Adrenal gland (tissue), 12 donors: ENCODE measurements around the gene SYNE4. TPM values are rescaled to one million over a fixed set of nuclear protein-coding genes. Genes with fewer than 3 reads are reported as not detected.

Source experiments
- DNase-seq, 7 donors: peaks; one replicate each; pipeline ENCODE4 v3.0.0-alpha.2; 2019 to 2020
- H3K27ac ChIP-seq, 5 donors: fragments of 200-600 bp; sonication (generic) in 4 of 5; 1 replicate in 3 of 5; 2 replicates in 2 of 5; pipeline versions ENCODE4 v1.5.1 to v1.8.0; 2016 to 2020; ENCODE audit warnings: mild to moderate bottlenecking in 1 of 5
- H3K27me3 ChIP-seq: fragments of 200-600 bp; 2 replicates; pipeline ENCODE4 v1.8.0; 2021
- H3K36me3 ChIP-seq, 2 donors: fragments of 200-600 bp; replicated peaks in 1 of 2; 1 replicate in 1 of 2; 2 replicates in 1 of 2; pipeline versions ENCODE4 v1.5.1 to v1.8.0; 2018 to 2022
- H3K4me1 ChIP-seq, 2 donors: fragments of 200-600 bp; replicated peaks in 1 of 2; 1 replicate in 1 of 2; 2 replicates in 1 of 2; pipeline versions ENCODE4 v1.5.1 to v1.8.0; 2018 to 2021
- H3K4me3 ChIP-seq, 4 donors: fragments of 200-600 bp; sonication (generic) in 3 of 4; one replicate each; pipeline ENCODE4 v1.5.1; 2016 to 2018
- H3K9me3 ChIP-seq, 3 donors: fragments of 200-600 bp; sonication (generic) in 1 of 3; replicated peaks in 1 of 3; 1 replicate in 2 of 3; 2 replicates in 1 of 3; pipeline versions ENCODE4 v1.5.1 to v1.8.0; 2016 to 2021
- CTCF ChIP-seq, 6 experiments: fragments of 450-650 bp in 4 of 6; fragments of 200-600 bp in 2 of 6; sonication (generic) in 1 of 6; IDR thresholded peaks; 1 replicate in 5 of 6; 2 replicates in 1 of 6; pipeline versions ENCODE4 v1.5.1 to v1.8.0; 2016 to 2021; ENCODE audit warnings: antibody characterized with exemption in 6 of 6, mild to moderate bottlenecking in 2 of 6, moderate library complexity in 1 of 6
- POLR2A ChIP-seq, 2 donors: fragments of 450-650 bp; IDR thresholded peaks; one replicate each; pipeline ENCODE4 v1.6.1; 2017; ENCODE audit warnings: antibody characterized with exemption in 2 of 2, mild to moderate bottlenecking in 2 of 2, moderate library complexity in 1 of 2
- WGBS, 4 donors: extraction: QIAGEN DNeasy Blood & Tissue Kit in 2 of 4; methylation state at CpG; one replicate each; pipeline versions ENCODE4 v1.1.5 to v1.1.7; 2013 to 2017; 5-methylcytosine and 5-hydroxymethylcytosine counted together
- intact Hi-C, 2 donors: fragments of 100-400 bp; cut with DNase I; formaldehyde crosslinking; loops; one replicate each; pipeline versions ENCODE4 v1.14.1 to v1.15.0; 2022 to 2023
- polyA plus RNA-seq, 3 donors: library from polyadenylated mRNA; stranded (reverse); fragments of 200-250 nt in 2 of 3; fragments of 350-450 nt in 1 of 3; fragmentation: Illumina TruSeq in 1 of 3; extraction: RNeasy Lipid Tissue Mini Kit (QIAGEN cat#74804) in 1 of 3; gene quantifications; one replicate each; pipeline ENCODE4 v1.2.3, GENCODE V29; 2013 to 2014
- total RNA-seq, 9 donors: library from RNA; depleted of rRNA in 4 of 9; stranded (reverse); fragments of >200 nt in 4 of 9; fragments of 120-200 nt in 1 of 9; fragmentation: NEBNext Ultra II Directional in 1 of 9; extraction: Animal tissue kit (Norgen Biotek cat#: 25700) in 1 of 9; gene quantifications; one replicate each; pipeline versions ENCODE4 v1.1.0 to v1.2.4, GENCODE V29; 2013 to 2023
- donor health status: healthy with polysubstance abuse.
- donor health status: Bipolar disorder and iron deficiency.
- donor health status: DM: yes; HTN: yes; CAD: no.
- donor health status: DM: no; HTN: no; CAD: no.
- donor health status: DM: no; HTN: no; CAD: no.
- donor health status: DM: yes; HTN: yes; CAD: no.

Gene SYNE4
- total and polyA plus RNA-seq, 12 donors = 0.14 to 3.0 (median 0.46) TPM; not detected in 3

GRCh38 chr19:35973487-35973886, 35.1 kb downstream of the SYNE4 start:
- Histone ChIP-seq H3K36me3 (no peaks in the 10 kb centered on the region), H3K9me3 (no peaks in the 10 kb centered on the region), H3K27me3 (no peaks in the 10 kb centered on the region), H3K4me3 (no peak overlapping the region), H3K4me1 (no peaks in the 10 kb centered on the region), H3K27ac (no peak overlapping the region)
- 34 to 46% (median 35%) methylated on average over 3 to 8 of the region's 8 CpGs for WGBS, 4 donors
- intact Hi-C loops = no loop called here
- TF ChIP-seq CTCF (IDR thresholded peaks at IDR 0.05) (no peak), POLR2A (IDR thresholded peaks at IDR 0.05) (no peak)
- DNase-seq = no peak

- no peak overlapping the region for H3K27ac ChIP-seq
- 49 to 93% (median 64%) methylated on average over 3 of the region's 3 CpGs for WGBS, 4 donors
- H3K4me1 ChIP-seq = no peaks in the 10 kb centered on the region
- H3K27me3 ChIP-seq = no peaks in the 10 kb centered on the region
- intact Hi-C loops = no loop called here
- no peak for DNase-seq
- H3K9me3 ChIP-seq = no peaks in the 10 kb centered on the region
- TF ChIP-seq POLR2A (IDR thresholded peaks at IDR 0.05) (no peak), CTCF (IDR thresholded peaks at IDR 0.05) (no peak)
- H3K4me3 ChIP-seq = no peak overlapping the region
- no peaks in the 10 kb centered on the region for H3K36me3 ChIP-seq
Measured at GRCh38 chr19:35966771-35967170, 41.8 kb downstream of the SYNE4 start.

GRCh38 chr19:35963514-35963913, 45.1 kb downstream of the SYNE4 start:
- H3K27ac ChIP-seq = no peak overlapping the region
- DNase-seq = peak in 6 of 7 donors; percentile 35 to 63 (median 54)
- intact Hi-C loops = no loop called here
- TF ChIP-seq CTCF (IDR thresholded peaks at IDR 0.05) = no peak
- no peak for TF ChIP-seq POLR2A (IDR thresholded peaks at IDR 0.05)
- H3K9me3 ChIP-seq = no peaks in the 10 kb centered on the region
- H3K36me3 ChIP-seq = no peaks in the 10 kb centered on the region
- WGBS, 4 donors = 0 to 8% (median 5%) methylated on average over 3 to 9 of the region's 9 CpGs
- H3K4me3 ChIP-seq = no peak overlapping the region
- H3K27me3 ChIP-seq = peaks cover 25% of the 10 kb centered on the region
- H3K4me1 ChIP-seq = peaks cover 0 to 8% of the 10 kb centered on the region in 2 donors

GRCh38 chr19:35960432-35960972, 48.1 kb downstream of the SYNE4 start:
- DNase-seq = no peak
- Histone ChIP-seq H3K4me3 (no peak overlapping the region), H3K36me3 (no peaks in the 10 kb centered on the region), H3K4me1 (peaks cover 0 to 8% of the 10 kb centered on the region in 2 donors), H3K27me3 (peaks cover 25% of the 10 kb centered on the region), H3K9me3 (no peaks in the 10 kb centered on the region), H3K27ac (no peak overlapping the region)
- 75 to 85% (median 81%) methylated on average over 7 of the region's 7 CpGs for WGBS, 4 donors
- TF ChIP-seq POLR2A (IDR thresholded peaks at IDR 0.05) = no peak
- no peak for TF ChIP-seq CTCF (IDR thresholded peaks at IDR 0.05)
- intact Hi-C loops = no loop called here
